K562 (cell line): ENCODE measurements around the gene SUPT5H. TPM values are rescaled to one million over a fixed set of nuclear protein-coding genes. Genes with fewer than 3 reads are reported as not detected.
A peak's percentile ranks its signal among the peaks of the same experiment; 100 is the strongest.

ENCODE experiments used
- CBX8 ChIP-seq: fragments of 200-600 bp; sonication (generic); IDR thresholded peaks from 2 replicates; pipeline ENCODE4 v1.6.1; 2012; ENCODE audit warnings: borderline replicate concordance, mixed run types, low read depth, mild to moderate bottlenecking, moderate library complexity, mixed read lengths, low read length, control low read depth, inconsistent platforms; ENCODE audit not compliant: poor library complexity, severe bottlenecking; ENCODE audit errors: extremely low read depth
- GTF2A2 ChIP-seq: IDR thresholded peaks from 2 replicates; pipeline ENCODE4 v1.6.1; 2016; ENCODE audit warnings: mild to moderate bottlenecking, missing genetic modification characterization, missing compliant biosample characterization
- MAFF ChIP-seq: IDR thresholded peaks from 2 replicates; pipeline ENCODE4 v1.6.1; 2012; ENCODE audit warnings: low read length, improper control_type of control experiment
- NFRKB ChIP-seq: fragments of 450-650 bp; IDR thresholded peaks from 2 replicates; pipeline ENCODE4 v1.6.1; 2016; ENCODE audit warnings: low read depth
- RB1 ChIP-seq: fragments of 450-650 bp; IDR thresholded peaks from 2 replicates; pipeline ENCODE4 v1.6.1; 2017; ENCODE audit warnings: low read depth, mild to moderate bottlenecking
- RFX7 ChIP-seq: fragments of 250-450 bp; sonication (Bioruptor Pico); IDR thresholded peaks from 2 replicates; pipeline ENCODE4 v1.5.1; 2021; ENCODE audit warnings: mild to moderate bottlenecking
- RUNX1 ChIP-seq: sonication (generic); IDR thresholded peaks from 2 replicates; pipeline ENCODE4 v1.6.1; 2016; ENCODE audit warnings: antibody characterized with exemption, low read depth
- STAG1 ChIP-seq: sonication (generic); formaldehyde crosslinking; IDR thresholded peaks from 2 replicates; pipeline ENCODE4 v1.5.0; 2020; ENCODE audit warnings: missing genetic modification reagents, borderline replicate concordance
- TAF7 ChIP-seq: fragments of 450-650 bp; IDR thresholded peaks from 2 replicates; pipeline ENCODE4 v1.6.1; 2016; ENCODE audit warnings: missing genetic modification characterization, missing compliant biosample characterization
- ZNF444 ChIP-seq: fragments of 250-450 bp; sonication (Bioruptor Pico); IDR thresholded peaks from 2 replicates; pipeline ENCODE4 v1.4.0; 2020; ENCODE audit warnings: mild to moderate bottlenecking, moderate library complexity
- ZNF57 ChIP-seq: fragments of 450-650 bp; formaldehyde crosslinking; IDR thresholded peaks from 2 replicates; pipeline ENCODE4 v1.4.0; 2020; ENCODE audit warnings: mild to moderate bottlenecking, moderate library complexity
- polyA plus RNA-seq, 8 experiments: library from polyadenylated mRNA; depleted of rRNA in 4 of 8; stranded (reverse) in 5 of 8; unstranded in 3 of 8; fragments of >200 nt; fragmentation: Nextera tagmentation in 2 of 8; fragmentation: Illumina TruSeq in 1 of 8; extraction: Ambion mirVana in 2 of 8; extraction: Trizol in 1 of 8; gene quantifications; 2 replicates each; pipeline versions ENCODE4 v1.2.1 to v1.2.3, GENCODE V29; 2011 to 2014; ENCODE audit warnings: inconsistent platforms in 1 of 8, missing spikeins in 1 of 8
- total RNA-seq, 7 experiments: library from RNA; depleted of rRNA in 6 of 7; stranded (reverse); fragments of >200 nt in 6 of 7; fragmentation: Illumina TruSeq in 2 of 7; extraction: Trizol in 2 of 7; gene quantifications; 2 replicates each; pipeline versions ENCODE4 v1.2.1 to v1.2.3, GENCODE V29; 2011 to 2021; ENCODE audit warnings: low replicate concordance in 1 of 7
- TF ChIP-seq, protein P1 (sequence below): sonication (generic); formaldehyde crosslinking; IDR thresholded peaks from 2 replicates; pipeline ENCODE4 v1.8.1; 2023; ENCODE audit warnings: mild to moderate bottlenecking, missing genetic modification reagents
- TF ChIP-seq, protein P2 (sequence below), 2 experiments: fragments of 450-650 bp in 1 of 2; sonication (generic) in 1 of 2; formaldehyde crosslinking; conservative IDR thresholded peaks; 2 replicates each; pipeline versions ENCODE4 v1.4.0 to v1.8.1; 2020 to 2022; ENCODE audit warnings: mild to moderate bottlenecking in 1 of 2, missing genetic modification reagents in 1 of 2
- TF ChIP-seq, protein P3 (sequence below): fragments of 250-450 bp; sonication (Bioruptor Pico); IDR thresholded peaks from 2 replicates; pipeline ENCODE4 v1.8.0; 2022; ENCODE audit warnings: moderate library complexity, mild to moderate bottlenecking, inconsistent platforms

The SUPT5H gene
- total and polyA plus RNA-seq, 9 of the 15 experiments (the other 6 are each of a cell fraction or from before 2014, with no cell fraction given) = 13.3 to 85.9 (median 35.9) TPM

DNA sequence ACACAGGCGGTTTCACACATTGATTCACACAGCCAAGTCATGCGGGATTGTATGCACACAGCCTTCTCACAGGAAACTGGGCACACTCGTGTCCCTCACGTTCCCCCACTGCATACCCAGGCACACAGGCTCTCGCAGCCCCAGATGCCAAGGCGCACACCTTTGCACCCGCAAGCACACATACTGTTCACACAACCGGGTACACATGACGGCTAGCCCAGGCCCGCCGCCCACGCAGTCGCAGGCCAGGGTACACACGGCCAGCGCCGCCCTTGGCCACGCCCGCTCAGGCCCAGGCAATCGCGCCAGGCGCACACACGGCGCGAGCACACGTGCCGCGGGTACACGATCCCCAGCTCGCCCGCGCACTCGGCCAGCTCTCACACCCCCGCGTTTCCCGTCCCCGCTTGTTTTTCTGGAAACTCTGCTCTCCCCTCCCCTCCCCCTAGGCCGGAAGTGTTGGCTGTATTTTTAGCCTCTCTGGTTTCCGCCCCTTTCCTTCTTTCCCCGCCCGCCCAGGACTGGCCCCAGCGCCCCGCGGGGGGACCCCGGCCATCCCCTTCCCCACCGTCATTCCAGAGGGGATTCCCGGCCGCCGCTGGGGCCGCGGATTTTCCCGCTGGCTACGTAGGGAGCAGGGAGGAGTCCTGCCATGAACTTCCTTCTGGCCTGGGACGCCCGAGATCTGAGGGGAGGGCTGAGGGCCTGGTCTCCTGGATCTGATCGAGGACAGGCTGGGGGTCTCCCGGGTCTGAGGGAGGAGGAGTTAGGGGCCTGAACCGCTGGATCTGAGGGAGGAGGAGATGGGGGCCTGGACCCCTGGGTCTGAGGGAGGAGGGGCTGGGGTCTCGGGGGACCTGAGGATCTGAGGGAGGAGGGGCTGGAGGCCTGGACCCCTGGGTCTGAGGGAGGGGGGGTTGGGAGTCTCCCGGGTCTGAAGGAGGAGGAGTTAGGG lies 42.8 kb upstream of the SUPT5H start (continued):
- TF ChIP-seq, protein P1, sequence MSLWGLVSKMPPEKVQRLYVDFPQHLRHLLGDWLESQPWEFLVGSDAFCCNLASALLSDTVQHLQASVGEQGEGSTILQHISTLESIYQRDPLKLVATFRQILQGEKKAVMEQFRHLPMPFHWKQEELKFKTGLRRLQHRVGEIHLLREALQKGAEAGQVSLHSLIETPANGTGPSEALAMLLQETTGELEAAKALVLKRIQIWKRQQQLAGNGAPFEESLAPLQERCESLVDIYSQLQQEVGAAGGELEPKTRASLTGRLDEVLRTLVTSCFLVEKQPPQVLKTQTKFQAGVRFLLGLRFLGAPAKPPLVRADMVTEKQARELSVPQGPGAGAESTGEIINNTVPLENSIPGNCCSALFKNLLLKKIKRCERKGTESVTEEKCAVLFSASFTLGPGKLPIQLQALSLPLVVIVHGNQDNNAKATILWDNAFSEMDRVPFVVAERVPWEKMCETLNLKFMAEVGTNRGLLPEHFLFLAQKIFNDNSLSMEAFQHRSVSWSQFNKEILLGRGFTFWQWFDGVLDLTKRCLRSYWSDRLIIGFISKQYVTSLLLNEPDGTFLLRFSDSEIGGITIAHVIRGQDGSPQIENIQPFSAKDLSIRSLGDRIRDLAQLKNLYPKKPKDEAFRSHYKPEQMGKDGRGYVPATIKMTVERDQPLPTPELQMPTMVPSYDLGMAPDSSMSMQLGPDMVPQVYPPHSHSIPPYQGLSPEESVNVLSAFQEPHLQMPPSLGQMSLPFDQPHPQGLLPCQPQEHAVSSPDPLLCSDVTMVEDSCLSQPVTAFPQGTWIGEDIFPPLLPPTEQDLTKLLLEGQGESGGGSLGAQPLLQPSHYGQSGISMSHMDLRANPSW (CRISPR knock-in tag) = no peak; the same call in 1 of the 2 replicates
- TF ChIP-seq ZNF57 (CRISPR knock-in tag) (0 out of 2 replicates have a peak, but pooled peaks have one; percentile 53), RUNX1 (peak; percentile 46; the same call in 1 of the 2 replicates), RFX7 (CRISPR knock-in tag) (no peak), STAG1 (CRISPR knock-in tag) (no peak), ZNF444 (no peak), RB1 (peak; percentile 78), MAFF (no peak), TAF7 (tag) (no peak), CBX8 (no peak), GTF2A2 (no peak), NFRKB (peak; percentile 87)
- TF ChIP-seq, protein P2, sequence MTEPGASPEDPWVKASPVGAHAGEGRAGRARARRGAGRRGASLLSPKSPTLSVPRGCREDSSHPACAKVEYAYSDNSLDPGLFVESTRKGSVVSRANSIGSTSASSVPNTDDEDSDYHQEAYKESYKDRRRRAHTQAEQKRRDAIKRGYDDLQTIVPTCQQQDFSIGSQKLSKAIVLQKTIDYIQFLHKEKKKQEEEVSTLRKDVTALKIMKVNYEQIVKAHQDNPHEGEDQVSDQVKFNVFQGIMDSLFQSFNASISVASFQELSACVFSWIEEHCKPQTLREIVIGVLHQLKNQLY (CRISPR knock-in tag; conservative IDR thresholded peaks at IDR 0.05) = 0 out of 4 replicates have a peak, but pooled peaks of 1 of the 2 experiments have one; percentile 51
- TF ChIP-seq, protein P3, sequence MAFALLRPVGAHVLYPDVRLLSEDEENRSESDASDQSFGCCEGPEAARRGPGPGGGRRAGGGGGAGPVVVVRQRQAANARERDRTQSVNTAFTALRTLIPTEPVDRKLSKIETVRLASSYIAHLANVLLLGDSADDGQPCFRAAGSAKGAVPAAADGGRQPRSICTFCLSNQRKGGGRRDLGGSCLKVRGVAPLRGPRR (CRISPR knock-in tag) = no peak
